Activated CD4-positive, alpha-beta T cell treated with anti-CD3 and anti-CD28 coated beads for 1 hour (primary cell): ENCODE results near the gene MMP7.
"Not testable (repeated sequence)": the region's sequence is repeated elsewhere in the genome, so short reads cannot be mapped to it uniquely, and the experiment has no call there.

Experiments
- DNase-seq: peaks from one replicate; pipeline ENCODE4 v3.0.0-alpha.2; 2020

MMP7 gene

DNA sequence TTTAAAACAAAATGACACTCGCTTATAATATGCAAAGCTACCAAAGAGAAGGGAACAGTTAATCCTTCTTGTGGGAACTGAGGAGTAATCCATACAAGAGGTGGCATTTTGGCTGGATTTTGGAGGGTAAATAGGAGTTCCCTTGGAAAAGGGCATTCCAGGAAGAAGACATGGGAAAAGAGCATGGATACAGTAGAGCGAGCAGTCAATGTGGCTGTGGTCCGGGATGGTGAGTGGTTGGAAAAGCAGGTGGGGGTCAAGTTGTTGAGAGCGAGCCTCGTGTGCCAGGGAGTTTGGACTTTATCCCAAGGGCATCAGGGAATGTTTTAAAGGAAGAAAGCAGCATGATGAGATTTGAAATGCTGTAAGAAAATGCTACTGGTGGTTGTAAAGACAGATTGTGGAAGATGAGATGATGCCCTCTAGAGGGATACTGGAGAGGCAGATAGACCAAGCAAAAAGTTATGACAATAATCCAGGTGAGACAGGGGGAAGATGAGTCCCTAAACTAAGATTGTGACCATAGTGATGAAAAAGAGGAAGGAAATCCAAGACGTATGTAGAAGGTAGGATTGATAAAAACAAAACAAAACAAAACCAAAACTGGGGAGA, 3.8 kb upstream of the MMP7 start:
- no peak for DNase-seq

DNA sequence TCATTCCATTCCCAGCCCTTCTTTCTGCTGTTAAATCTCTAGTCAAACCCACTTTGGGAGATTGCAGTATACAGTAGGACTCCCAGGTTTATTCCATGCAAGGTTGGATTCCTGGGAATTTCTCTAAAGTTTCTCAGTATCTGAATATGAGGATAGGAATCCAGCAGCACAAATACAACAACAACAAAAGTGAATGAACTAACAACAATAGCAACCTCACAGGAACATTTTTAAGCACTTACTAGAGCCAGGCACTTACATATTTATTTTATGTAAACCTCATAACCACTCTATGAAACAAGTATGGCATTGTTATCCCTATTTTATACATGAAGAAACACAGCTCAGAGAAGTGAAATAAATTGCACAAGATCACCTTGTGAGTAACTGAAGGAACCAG, 1.9 kb downstream of the MMP7 start:
- DNase-seq = no peak

DNA sequence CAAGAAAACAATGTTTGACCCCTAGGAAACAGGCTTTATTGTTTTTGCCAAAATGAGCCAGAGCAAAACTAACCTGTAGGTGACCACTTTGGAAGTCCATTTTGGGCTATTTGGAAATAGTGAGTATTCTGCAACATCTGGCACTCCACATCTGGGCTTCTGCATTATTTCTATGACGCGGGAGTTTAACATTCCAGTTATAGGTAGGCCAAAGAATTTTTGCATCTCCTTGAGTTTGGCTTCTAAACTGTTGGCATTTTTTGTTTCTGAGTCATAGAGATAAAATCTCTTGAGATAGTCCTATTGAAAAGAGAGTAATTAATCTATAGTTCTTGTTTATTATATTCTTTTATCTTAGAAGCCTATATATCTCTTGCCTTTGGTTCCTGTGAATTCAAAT, 2.9 kb downstream of the MMP7 start:
- no peak for DNase-seq

DNA sequence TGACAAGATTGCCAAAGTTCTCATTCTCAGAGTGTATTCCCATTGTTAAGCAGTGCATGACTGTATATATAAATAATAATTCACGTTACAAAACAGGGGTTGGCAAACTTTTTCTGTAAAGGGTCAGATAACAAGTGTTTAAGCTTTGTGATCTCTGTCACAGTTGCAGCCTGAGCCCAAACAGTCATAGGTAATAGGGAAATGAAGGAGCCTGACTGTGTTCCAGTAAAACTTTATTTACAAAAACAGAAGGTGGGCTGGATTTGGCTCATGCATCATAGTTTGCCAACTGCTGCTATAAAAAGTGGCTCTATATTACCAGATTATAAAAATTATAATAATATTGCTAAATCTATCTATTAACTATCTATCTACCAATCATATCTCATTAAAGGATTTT, 3.5 kb downstream of the MMP7 start:
- no peak for DNase-seq

DNA sequence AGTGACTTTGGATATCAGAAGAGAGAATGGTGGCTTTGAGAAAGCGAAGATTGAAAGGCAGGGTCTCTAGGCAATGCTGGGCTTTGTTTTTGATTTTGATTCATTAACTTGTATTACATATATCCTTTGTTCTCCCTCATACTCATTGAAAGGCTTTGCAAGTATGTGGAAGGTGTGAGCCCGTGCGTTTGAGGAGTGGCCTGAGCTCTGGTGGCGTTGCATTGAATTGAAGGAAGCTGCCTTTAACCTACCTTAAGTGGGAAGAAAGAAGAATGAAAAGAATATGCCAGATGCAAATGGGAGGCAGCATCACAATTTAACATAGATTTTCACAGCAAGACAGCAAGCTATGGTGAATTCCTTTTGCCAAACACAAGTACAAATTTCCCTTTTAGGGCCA, 6.7 kb downstream of the MMP7 start:
- DNase-seq = no peak

DNA sequence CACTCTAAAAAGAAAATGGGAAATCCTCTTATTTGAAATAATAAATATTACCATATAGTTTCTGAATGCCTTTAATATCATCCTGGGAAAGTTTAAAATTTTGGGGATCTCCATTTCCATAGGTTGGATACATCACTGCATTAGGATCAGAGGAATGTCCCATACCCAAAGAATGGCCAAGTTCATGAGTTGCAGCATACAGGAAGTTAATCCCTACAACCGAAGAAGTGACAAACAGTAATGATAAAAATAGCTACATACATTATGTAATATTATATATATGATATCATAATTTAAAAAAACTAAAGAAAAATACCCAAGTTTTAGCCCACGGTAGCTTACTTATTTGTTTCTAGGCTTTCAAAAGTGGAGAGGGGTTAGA, 7.4 kb downstream of the MMP7 start:
- no peak for DNase-seq

GRCh38 chr11:102522312-102523188, 8.0 kb downstream of the MMP7 start:
- no peak for DNase-seq

- DNase-seq = no peak
These were observed 9.4 kb downstream of the MMP7 start for GRCh38 chr11:102521121-102521520.

DNA sequence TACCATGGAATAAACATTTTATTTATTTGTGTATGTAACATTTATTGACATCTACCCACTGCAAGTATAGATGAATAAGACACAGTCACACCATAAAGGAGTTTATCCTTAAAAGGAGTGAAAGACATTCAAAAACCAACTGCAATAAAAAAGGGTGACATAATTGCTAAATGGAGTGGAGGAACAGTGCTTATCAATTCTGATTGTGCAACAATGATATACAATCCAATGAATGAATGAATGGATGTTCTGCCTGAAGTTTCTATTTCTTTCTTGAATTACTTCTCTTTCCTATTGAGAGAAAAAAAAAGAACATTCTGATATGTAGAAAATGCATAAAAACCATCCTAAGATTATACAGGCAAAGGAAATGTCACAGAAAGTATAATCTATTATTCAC, 10.0 kb downstream of the MMP7 start:
- no peak for DNase-seq

DNA sequence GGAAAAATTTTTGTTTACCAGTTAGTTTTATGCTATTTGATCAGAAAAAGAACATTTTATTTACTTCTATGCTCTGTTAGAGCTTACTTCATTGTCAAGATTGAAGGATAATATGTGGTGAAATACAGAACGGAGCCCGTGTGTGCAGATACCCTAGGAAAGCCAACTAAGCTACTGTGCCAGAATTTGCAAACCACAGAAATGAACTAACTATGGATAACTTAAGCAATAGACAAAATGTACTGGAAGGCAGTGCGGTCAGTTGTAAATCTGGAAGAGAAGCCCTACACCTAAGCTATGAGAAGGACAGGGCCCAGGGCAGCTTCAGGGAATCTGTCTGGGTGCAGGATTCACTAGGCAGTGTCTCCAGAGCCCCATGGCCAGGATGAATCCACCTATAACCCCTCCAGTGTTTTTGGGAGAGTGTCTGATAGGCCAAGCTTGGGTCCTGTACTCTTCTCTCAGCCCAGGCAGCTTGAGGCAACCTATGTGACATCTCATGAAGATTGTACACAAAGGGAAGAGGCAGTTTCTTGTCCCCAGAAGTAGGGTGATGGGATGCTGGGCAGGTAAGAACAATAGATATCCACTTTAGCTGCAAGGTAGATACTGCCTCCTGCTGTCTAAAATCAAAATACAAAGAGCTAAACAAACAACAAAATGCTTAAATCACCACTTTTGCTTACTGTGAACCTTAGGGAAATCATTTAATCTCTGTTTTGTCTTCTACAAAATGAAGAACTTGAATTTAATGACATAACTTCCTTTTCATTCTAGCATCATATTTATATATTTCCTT, 12.1 kb downstream of the MMP7 start:
- DNase-seq = no peak

DNA sequence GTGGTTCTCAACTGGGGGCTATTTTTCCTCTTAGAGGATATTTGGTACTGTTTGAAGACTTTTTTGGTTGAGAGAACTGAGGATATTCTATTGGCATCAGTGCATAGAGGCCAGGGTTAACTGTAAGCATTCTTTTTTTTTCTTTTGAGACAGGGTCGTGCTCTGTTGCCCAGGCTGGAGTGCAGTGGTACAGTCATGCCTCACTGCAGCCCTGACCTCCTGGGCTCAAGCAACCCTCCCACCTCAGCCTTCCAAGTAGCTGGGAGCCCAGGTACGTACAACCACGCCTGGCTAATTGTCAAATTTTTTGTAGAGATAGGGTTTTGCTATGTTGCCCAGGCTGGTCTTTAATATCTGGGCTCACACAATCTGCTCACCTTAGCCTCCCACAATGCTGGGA, 12.9 kb downstream of the MMP7 start:
- no peak for DNase-seq

- no peak for DNase-seq
These were observed 14.4 kb downstream of the MMP7 start for GRCh38 chr11:102516179-102516578.

- no peak for DNase-seq
These were observed 16.7 kb downstream of the MMP7 start for GRCh38 chr11:102513869-102514268.

- no peak for DNase-seq
These were observed 20.0 kb downstream of the MMP7 start for GRCh38 chr11:102510439-102511135.

DNA sequence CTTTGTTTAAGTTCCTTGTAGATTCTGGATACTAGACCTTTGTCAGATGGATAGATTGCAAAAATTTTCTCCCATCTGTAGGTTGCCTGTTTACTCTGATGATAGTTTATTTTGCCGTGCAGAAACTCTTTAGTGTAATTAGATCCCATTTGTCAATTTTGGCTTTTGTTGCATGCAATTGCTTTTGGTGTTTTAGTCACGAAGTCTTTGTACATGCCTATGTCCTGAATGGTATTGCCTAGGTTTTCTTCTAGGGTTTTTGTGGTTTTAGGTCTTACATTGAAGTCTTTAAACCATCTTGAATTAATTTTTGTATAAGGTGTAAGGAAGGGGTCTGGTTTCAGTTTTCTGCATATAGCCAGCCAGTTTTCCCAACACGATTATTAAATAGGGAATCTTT, 27.7 kb downstream of the MMP7 start:
- not testable (repeated sequence) for DNase-seq

- DNase-seq = no peak
These were observed 29.7 kb downstream of the MMP7 start for GRCh38 chr11:102500829-102501228.

DNA sequence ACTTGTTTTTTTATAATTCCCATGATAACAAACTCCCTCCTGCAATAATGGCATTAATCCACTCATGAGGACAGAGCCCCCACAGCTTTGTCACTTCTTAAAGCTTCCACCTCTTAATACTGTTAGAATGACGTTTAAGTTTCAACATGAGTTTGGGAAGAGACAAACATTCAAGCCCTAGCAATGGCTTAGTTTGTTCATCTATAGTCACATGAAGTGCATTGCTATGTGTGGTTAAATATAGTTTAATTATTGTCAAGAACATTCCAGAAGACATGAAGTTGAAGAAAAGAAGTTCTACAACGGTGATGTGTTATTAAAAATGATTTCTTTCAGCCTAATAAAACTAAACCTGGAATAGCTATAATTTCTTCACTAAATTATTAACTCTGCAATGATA, 30.6 kb downstream of the MMP7 start:
- no peak for DNase-seq

- no peak for DNase-seq
These were observed 31.4 kb downstream of the MMP7 start for GRCh38 chr11:102499151-102499550.

DNA sequence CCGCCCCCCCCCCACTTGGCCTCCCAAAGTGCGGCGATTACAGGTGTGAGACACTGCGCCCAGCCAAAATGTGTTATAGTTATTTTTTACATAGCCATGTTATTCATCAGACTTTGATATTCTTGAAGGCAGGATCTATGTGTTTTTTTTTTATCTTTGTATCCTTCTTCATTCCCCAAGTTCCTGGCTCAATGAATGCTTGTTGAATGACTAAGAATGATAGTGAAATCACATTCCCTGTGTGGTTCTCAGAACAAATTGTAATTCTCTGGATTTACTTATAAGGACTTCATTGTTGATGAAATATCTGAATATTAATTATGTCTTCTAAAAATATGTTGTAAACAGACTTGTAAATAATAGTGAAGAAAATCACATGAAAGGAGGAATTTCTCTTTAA, 33.5 kb downstream of the MMP7 start:
- DNase-seq = no peak

DNA sequence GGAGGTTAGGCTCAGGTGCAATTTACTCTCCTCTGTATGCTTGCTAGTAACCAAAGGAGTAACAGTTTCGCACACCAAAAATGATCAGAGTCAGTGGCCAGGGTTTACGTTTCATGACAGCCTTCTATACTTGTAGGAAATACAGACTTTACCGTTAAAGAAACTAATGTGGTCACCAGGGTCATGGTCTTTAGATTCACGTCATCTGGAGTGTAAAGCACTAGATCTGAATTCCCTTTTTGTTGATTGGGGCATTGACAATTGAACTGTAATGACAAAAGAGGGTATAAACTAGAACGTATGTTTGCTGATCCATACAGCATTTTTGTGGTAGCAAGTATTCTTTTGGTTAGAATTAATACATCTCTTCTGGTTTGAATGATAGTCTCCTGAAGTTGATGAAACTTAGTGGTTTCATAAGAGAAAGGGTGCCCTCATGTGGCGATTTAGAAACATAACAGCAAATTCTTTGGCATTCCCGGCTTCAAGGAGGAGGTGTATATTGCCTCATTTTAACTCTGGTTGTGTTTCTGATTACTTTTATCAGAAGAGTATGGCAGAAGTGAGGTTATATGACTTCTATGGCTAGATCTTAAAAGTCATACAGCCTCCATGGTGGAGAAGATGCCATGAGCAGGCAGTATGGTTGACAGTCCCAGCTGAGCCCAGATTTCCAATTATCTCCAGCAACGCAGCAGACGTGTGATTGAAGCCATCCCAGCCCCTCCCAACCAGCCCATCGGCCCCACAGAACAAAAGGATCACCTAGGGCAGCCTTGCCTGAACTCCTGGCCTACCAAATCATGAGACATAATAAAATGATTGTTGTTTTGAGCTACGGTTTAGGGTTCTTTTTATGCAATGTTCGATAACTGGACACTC, 35.1 kb downstream of the MMP7 start:
- no peak for DNase-seq

DNA sequence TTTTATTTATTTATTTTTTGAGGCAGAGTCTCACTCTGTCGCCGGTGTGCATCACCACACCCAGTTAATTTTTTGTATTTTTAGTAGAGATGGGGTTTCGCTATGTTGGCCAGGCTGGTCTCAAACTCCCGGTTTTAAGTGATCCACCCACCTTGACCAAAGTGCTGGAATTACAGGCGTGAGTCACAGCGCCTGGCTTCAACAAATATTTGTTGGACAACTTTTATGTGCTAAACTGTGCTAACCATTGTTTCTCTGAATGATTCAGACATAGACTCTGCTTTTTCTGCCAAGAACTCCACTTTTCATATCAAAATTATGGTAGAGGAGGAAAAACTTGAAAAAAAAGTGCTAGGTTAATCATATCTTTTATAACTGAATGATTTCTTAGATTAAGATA, 36.3 kb downstream of the MMP7 start:
- no peak for DNase-seq

GRCh38 chr11:102493524-102493923, 37.0 kb downstream of the MMP7 start:
- DNase-seq = no peak
